Astrocyte (in vitro differentiated cells and primary cell): ENCODE data around the gene SF3B2. TPM values are rescaled to one million over a fixed set of nuclear protein-coding genes. Genes with fewer than 3 reads are reported as not detected.

Experiments used
- DNase-seq: peaks from one replicate; pipeline ENCODE4 v3.0.0-alpha.2; 2010; ENCODE audit warnings: low read depth
- FAIRE-seq: peaks from 2 replicates; lab custom pipeline; 2011; peaks lifted over from hg19 to GRCh38; lab: Jason Lieb, UNC
- H2AFZ ChIP-seq: 2 replicates; pipeline ENCODE4 v1.6.0; 2012; ENCODE audit warnings: low read depth, low read length, inconsistent platforms
- H3K27ac ChIP-seq: 2 replicates; pipeline ENCODE4 v1.5.1; 2011; ENCODE audit warnings: low read depth, low read length, inconsistent platforms
- H3K27me3 ChIP-seq: 2 replicates; pipeline ENCODE4 v1.6.0; 2011; ENCODE audit warnings: low read length, inconsistent platforms; ENCODE audit not compliant: insufficient read depth
- H3K36me3 ChIP-seq: 2 replicates; pipeline ENCODE4 v1.5.1; 2011; ENCODE audit warnings: low read length, inconsistent platforms; ENCODE audit not compliant: insufficient read depth
- H3K4me1 ChIP-seq: 2 replicates; pipeline ENCODE4 v1.5.1; 2011; ENCODE audit warnings: low read length, inconsistent platforms; ENCODE audit not compliant: insufficient read depth
- H3K4me2 ChIP-seq: 2 replicates; pipeline ENCODE4 v1.6.0; 2012; ENCODE audit warnings: low read length, inconsistent platforms
- H3K4me3 ChIP-seq: 2 replicates; pipeline ENCODE4 v1.5.1; 2011; ENCODE audit warnings: low read depth, mild to moderate bottlenecking, low read length, inconsistent platforms; ENCODE audit not compliant: insufficient read depth
- H3K79me2 ChIP-seq: 2 replicates; pipeline ENCODE4 v1.6.0; 2012; ENCODE audit warnings: mild to moderate bottlenecking, low read length, inconsistent platforms; ENCODE audit not compliant: insufficient read depth
- H3K9ac ChIP-seq: 2 replicates; pipeline ENCODE4 v1.6.0; 2012; ENCODE audit warnings: mild to moderate bottlenecking, low read length, inconsistent platforms
- H3K9me3 ChIP-seq: 2 replicates; pipeline ENCODE4 v1.5.1; 2012; ENCODE audit warnings: low read depth, mild to moderate bottlenecking, low read length, inconsistent platforms; ENCODE audit not compliant: insufficient read depth
- H4K20me1 ChIP-seq: 2 replicates; pipeline ENCODE4 v1.6.0; 2012; ENCODE audit warnings: low read length, inconsistent platforms; ENCODE audit not compliant: insufficient read depth
- H3K27ac Mint-ChIP-seq: one replicate; pipeline ENCODE4 v1.8.0; 2021; ENCODE audit warnings: mild to moderate bottlenecking, mixed read lengths; ENCODE audit not compliant: unreplicated experiment
- H3K27me3 Mint-ChIP-seq: one replicate; pipeline ENCODE4 v1.8.0; 2021; ENCODE audit warnings: low read depth, mixed read lengths; ENCODE audit not compliant: unreplicated experiment
- H3K36me3 Mint-ChIP-seq: one replicate; pipeline ENCODE4 v1.8.0; 2021; ENCODE audit warnings: low read depth, mixed read lengths; ENCODE audit not compliant: unreplicated experiment
- H3K4me1 Mint-ChIP-seq: one replicate; pipeline ENCODE4 v1.8.0; 2021; ENCODE audit warnings: low read depth, mixed read lengths; ENCODE audit not compliant: unreplicated experiment
- H3K4me3 Mint-ChIP-seq: one replicate; pipeline ENCODE4 v1.8.0; 2021; ENCODE audit warnings: mild to moderate bottlenecking, moderate library complexity, mixed read lengths; ENCODE audit not compliant: unreplicated experiment
- H3K9me3 Mint-ChIP-seq: one replicate; pipeline ENCODE4 v1.8.0; 2021; ENCODE audit warnings: mild to moderate bottlenecking, mixed read lengths; ENCODE audit not compliant: unreplicated experiment
- CTCF ChIP-seq: IDR thresholded peaks from 2 replicates; pipeline ENCODE4 v1.5.1; 2011; ENCODE audit warnings: low read depth, mild to moderate bottlenecking, inconsistent platforms, low read length, moderate library complexity; ENCODE audit not compliant: insufficient read depth
- EZH2 ChIP-seq: IDR thresholded peaks from 2 replicates; pipeline ENCODE4 v1.6.1; 2012; ENCODE audit warnings: mild to moderate bottlenecking, low read length, inconsistent platforms; ENCODE audit not compliant: insufficient read depth
- total RNA-seq: library from RNA; stranded (reverse); gene quantifications from 2 replicates; pipeline ENCODE4 v1.2.1, GENCODE V29; 2021

Gene SF3B2
- total RNA-seq, 1 donor from 2014 or later = 170 TPM

DNA sequence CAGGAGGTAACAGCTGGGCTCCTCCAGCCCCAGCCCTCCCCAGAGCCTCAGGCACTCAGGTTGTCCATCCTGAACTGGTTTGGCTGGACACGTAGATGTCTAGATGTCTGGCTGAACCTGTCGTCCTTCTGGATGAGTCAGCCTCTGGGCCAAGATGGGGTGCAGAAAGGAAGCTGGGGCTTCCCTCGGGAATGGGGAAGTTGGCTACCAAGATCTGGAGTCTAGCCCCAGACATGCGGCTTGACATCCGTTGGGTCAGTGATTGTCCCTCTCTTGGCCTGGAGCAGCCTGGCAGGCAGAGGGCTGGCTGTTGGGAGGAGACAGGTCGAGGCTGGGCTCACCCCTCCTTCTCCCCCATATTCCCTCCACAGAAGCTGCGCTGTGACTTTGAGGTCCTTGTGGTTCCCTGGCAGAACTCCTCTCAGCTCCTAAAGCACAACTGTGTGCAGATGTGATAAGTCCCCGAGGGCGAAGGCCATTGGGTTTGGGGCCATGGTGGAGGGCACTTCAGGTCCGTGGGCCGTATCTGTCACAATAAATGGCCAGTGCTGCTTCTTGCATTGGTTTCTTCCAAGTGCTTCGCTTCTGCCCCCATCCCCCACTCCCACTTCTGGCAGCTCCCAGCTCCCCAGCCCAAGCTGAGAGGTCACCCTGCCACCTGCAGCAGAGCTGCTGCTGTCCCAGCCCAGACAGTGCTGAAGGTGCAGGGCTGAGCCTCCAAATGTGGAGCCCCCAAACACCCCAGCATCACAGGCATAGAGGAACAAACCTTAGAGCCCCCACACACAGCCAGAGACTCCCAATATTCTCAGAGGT lies 39.0 kb upstream of the SF3B2 start:
- peaks cover 21% of the 10 kb centered on the region for H3K4me1 ChIP-seq
- no peak overlapping the region for H3K9ac ChIP-seq
- no peak overlapping the region for H3K4me3 ChIP-seq
- DNase-seq (no peak), FAIRE-seq (no peak)
- TF ChIP-seq CTCF = no peak
- TF ChIP-seq EZH2 = no peak
- no peak overlapping the region for H3K4me2 ChIP-seq
- H3K36me3 ChIP-seq = no peaks in the 10 kb centered on the region
- Mint-ChIP-seq H3K9me3 (peaks cover 2% of the 10 kb centered on the region), H3K27me3 (peaks cover 3% of the 10 kb centered on the region), H3K4me3 (no peak overlapping the region), H3K36me3 (no peaks in the 10 kb centered on the region), H3K4me1 (peaks cover 8% of the 10 kb centered on the region), H3K27ac (no peak overlapping the region)
- peaks cover 3% of the 10 kb centered on the region for H3K27me3 ChIP-seq
- H4K20me1 ChIP-seq = no peaks in the 10 kb centered on the region
- no peaks in the 10 kb centered on the region for H3K79me2 ChIP-seq
- H3K27ac ChIP-seq = no peak overlapping the region
- H3K9me3 ChIP-seq = no peaks in the 10 kb centered on the region
- H2AFZ ChIP-seq = no peak overlapping the region

DNA sequence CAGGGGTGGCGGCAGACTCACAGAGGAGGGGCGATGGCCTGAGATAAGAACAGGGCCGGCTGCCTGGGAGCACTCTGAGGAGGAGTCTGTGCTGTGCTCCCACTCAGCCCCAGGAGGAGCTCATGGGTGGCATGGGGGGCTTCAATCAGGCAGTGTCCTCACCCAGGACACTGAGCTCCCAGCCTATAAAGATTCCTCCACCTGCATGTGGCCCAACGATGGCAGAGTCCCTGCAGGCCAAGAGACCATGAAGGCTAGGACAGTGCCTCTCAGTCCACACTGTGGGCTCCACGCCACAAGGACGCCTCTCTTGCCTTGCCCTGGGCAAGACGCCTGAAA lies 38.4 kb upstream of the SF3B2 start:
- H3K27ac ChIP-seq = no peak overlapping the region
- DNase-seq (no peak), FAIRE-seq (no peak)
- H3K9me3 ChIP-seq = no peaks in the 10 kb centered on the region
- no peak overlapping the region for H3K4me3 ChIP-seq
- no peaks in the 10 kb centered on the region for H4K20me1 ChIP-seq
- Mint-ChIP-seq H3K4me1 (peaks cover 8% of the 10 kb centered on the region), H3K27me3 (peaks cover 3% of the 10 kb centered on the region), H3K9me3 (peaks cover 2% of the 10 kb centered on the region), H3K4me3 (no peak overlapping the region), H3K36me3 (no peaks in the 10 kb centered on the region), H3K27ac (no peak overlapping the region)
- H3K4me1 ChIP-seq = peaks cover 21% of the 10 kb centered on the region
- H3K9ac ChIP-seq = no peak overlapping the region
- no peaks in the 10 kb centered on the region for H3K79me2 ChIP-seq
- peaks cover 3% of the 10 kb centered on the region for H3K27me3 ChIP-seq
- no peak overlapping the region for H3K4me2 ChIP-seq
- no peak overlapping the region for H2AFZ ChIP-seq
- TF ChIP-seq CTCF = no peak
- no peak for TF ChIP-seq EZH2
- H3K36me3 ChIP-seq = no peaks in the 10 kb centered on the region
